Ovary (tissue), 9 donors: ENCODE data around the gene SNHG17. TPM values are rescaled to one million over a fixed set of nuclear protein-coding genes. Genes with fewer than 3 reads are reported as not detected.
"Not testable (repeated sequence)": the region's sequence is repeated elsewhere in the genome, so short reads cannot be mapped to it uniquely, and the experiment has no call there.

ENCODE experiments used
- DNase-seq, 5 donors: peaks; one replicate each; pipeline ENCODE4 v3.0.0-alpha.2; 2019 to 2020
- H3K27ac ChIP-seq, 2 donors: fragments of 200-600 bp; one replicate each; pipeline versions ENCODE4 v1.5.1 to v1.8.0; 2019 to 2022
- H3K27me3 ChIP-seq: fragments of 200-600 bp; one replicate; pipeline ENCODE4 v1.8.0; 2022
- H3K36me3 ChIP-seq: fragments of 200-600 bp; sonication (generic); one replicate; pipeline ENCODE4 v1.5.1; 2019
- H3K4me1 ChIP-seq: one replicate; pipeline ENCODE4 v1.8.1; 2013; ENCODE audit warnings: mild to moderate bottlenecking, moderate library complexity; ENCODE audit not compliant: insufficient read depth
- H3K4me3 ChIP-seq: fragments of 200-600 bp; sonication (generic); one replicate; pipeline ENCODE4 v1.5.1; 2017
- H3K9me3 ChIP-seq, 2 donors: fragments of 200-600 bp in 1 of 2; sonication (generic) in 1 of 2; one replicate each; pipeline versions ENCODE4 v1.5.1 to v1.8.1; 2013 to 2019; ENCODE audit warnings: mild to moderate bottlenecking in 1 of 2, moderate library complexity in 1 of 2
- EP300 ChIP-seq: sonication (generic); formaldehyde crosslinking; IDR thresholded peaks from one replicate; pipeline ENCODE4 v1.6.1; 2017; ENCODE audit warnings: antibody characterized with exemption
- POLR2A ChIP-seq: fragments of 450-650 bp; IDR thresholded peaks from one replicate; pipeline ENCODE4 v1.6.1; 2017; ENCODE audit warnings: antibody characterized with exemption, mild to moderate bottlenecking, moderate library complexity
- WGBS, 3 donors: extraction: QIAGEN DNeasy Blood & Tissue Kit in 1 of 3; methylation state at CpG; one replicate each; pipeline versions ENCODE4 v1.1.5 to v1.1.7; 2013 to 2017; 5-methylcytosine and 5-hydroxymethylcytosine counted together
- intact Hi-C, 4 donors: fragments of 100-400 bp; cut with DNase I; formaldehyde crosslinking; loops; one replicate each; pipeline versions ENCODE4 v1.11.0 to v1.15.1; 2022 to 2023
- polyA plus RNA-seq, 2 donors: library from polyadenylated mRNA; stranded (reverse); fragments of 200-250 nt in 1 of 2; fragments of 350-450 nt in 1 of 2; fragmentation: Illumina TruSeq in 1 of 2; extraction: RNeasy Lipid Tissue Mini Kit (QIAGEN cat#74804) in 1 of 2; gene quantifications; one replicate each; pipeline ENCODE4 v1.2.3, GENCODE V29; 2013 to 2014
- total RNA-seq, 7 donors: library from RNA; depleted of rRNA in 2 of 7; stranded (reverse); fragments of >200 nt in 2 of 7; fragmentation: NEBNext Ultra II Directional in 3 of 7; extraction: Animal tissue kit (Norgen Biotek cat#: 25700) in 3 of 7; gene quantifications; one replicate each; pipeline versions ENCODE4 v1.1.0 to v1.2.4, GENCODE V29; 2016 to 2023
- TF ChIP-seq, protein P1 (sequence below), 3 donors: fragments of 450-650 bp in 2 of 3; fragments of 200-600 bp in 1 of 3; IDR thresholded peaks; one replicate each; pipeline versions ENCODE4 v1.5.1 to v1.8.0; 2016 to 2022; ENCODE audit warnings: antibody characterized with exemption in 3 of 3, mild to moderate bottlenecking in 1 of 3
- donor health status: DM: no; HTN: no; CAD: no; lungs with moderate emphysema.
- donor health status: DM: no; HTN: no; CAD: no.
- donor health status: Bipolar disorder and iron deficiency.
- donor health status: DM: yes; HTN: yes; CAD: no.
- donor health status: DM: no; HTN: no; CAD: no.
- donor health status: DM: yes; HTN: yes; CAD: no.

Gene SNHG17
- total and polyA plus RNA-seq, 9 donors, result 22.8 to 72.2 (median 40.1) TPM

DNA sequence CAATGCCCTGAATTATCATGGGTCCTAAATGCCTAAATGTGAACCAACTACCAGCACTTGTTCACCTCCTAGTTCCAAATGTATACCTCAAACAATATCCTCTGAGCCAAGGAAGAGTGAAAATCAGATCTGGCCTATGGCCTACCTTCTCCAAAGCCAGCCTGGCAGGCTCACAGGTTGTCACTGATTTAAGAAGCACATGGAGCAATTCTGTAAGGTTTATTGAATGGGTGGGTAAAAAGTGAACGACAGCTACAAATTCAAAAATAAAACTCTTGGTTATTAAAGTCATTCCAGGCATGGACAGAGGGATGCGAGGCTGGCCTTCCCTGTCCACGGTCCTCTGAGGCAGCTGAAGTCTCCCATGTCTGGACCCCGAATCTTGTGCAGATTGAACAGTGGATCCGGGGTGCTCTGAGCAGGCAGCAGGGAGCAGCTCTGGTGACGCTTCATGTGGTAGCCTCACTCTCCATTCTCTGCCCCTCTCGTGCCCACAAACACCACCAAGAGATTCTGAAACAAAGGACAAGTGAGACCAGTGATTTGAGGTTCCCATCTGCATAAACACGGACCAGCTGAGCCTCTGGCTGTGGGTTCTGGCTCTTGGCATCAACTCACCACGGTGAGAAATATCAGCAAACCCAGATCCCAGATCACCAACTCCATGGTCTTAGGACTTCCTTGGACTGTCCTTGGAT is 14.6 kb downstream of the SNHG17 start:
- H3K27me3 ChIP-seq, result no peaks in the 10 kb centered on the region
- H3K4me3 ChIP-seq, result no peak overlapping the region
- peaks cover 3% of the 10 kb centered on the region for H3K4me1 ChIP-seq
- 75 to 89% (median 78%) methylated on average over 9 of the region's 9 CpGs for WGBS, 3 donors
- intact Hi-C loops, result no loop called here
- peaks cover 2% of the 10 kb centered on the region for H3K36me3 ChIP-seq
- no peak overlapping the region for H3K27ac ChIP-seq
- TF ChIP-seq EP300 (no peak), POLR2A (no peak)
- TF ChIP-seq, protein P1, sequence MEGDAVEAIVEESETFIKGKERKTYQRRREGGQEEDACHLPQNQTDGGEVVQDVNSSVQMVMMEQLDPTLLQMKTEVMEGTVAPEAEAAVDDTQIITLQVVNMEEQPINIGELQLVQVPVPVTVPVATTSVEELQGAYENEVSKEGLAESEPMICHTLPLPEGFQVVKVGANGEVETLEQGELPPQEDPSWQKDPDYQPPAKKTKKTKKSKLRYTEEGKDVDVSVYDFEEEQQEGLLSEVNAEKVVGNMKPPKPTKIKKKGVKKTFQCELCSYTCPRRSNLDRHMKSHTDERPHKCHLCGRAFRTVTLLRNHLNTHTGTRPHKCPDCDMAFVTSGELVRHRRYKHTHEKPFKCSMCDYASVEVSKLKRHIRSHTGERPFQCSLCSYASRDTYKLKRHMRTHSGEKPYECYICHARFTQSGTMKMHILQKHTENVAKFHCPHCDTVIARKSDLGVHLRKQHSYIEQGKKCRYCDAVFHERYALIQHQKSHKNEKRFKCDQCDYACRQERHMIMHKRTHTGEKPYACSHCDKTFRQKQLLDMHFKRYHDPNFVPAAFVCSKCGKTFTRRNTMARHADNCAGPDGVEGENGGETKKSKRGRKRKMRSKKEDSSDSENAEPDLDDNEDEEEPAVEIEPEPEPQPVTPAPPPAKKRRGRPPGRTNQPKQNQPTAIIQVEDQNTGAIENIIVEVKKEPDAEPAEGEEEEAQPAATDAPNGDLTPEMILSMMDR (IDR thresholded peaks at IDR 0.05), result no peak
- H3K9me3 ChIP-seq, result no peaks in the 10 kb centered on the region
- DNase-seq, result no peak

DNA sequence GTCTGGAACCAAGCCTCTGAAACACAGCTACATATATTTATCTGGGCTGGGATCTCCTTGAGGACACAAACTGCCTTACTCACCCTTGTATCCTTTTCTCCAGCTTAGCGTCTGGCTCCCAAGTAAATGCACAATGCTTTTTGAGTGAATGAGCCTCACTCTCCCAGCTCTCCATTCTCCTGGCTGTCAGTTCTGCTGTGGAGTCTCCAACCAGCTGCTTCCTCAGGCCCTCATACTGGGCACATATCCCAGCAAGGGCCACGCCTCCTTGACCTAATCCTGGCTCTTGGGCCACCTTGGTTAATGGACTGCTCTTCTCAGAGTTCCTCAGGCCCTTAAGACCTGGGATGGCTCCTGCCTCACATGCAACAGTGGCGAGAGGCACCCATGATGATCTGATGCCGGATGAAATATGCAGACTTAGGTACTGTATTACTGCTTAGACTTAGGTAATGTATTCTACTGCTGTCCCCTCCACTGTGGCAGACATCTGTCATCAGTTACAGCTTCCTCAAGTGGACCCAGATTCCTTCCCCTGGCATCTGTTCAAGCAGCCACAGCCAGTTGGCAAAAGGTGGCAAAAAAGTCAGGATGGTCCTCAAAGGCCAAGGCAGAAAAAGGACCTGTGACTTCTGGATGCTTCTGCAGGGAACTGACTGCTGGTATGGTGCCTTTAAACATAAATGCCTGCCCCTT is 16.5 kb downstream of the SNHG17 start:
- Histone ChIP-seq H3K27ac (no peak overlapping the region), H3K9me3 (no peaks in the 10 kb centered on the region), H3K27me3 (no peaks in the 10 kb centered on the region), H3K4me1 (peaks cover 3% of the 10 kb centered on the region), H3K36me3 (peaks cover 2% of the 10 kb centered on the region), H3K4me3 (no peak overlapping the region)
- peak in 3 of 5 donors; percentile 35 to 62 (median 41) for DNase-seq
- no peak for TF ChIP-seq POLR2A
- WGBS, 3 donors, result 50 to 59% (median 59%) methylated on average over 4 of the region's 4 CpGs
- intact Hi-C loops, result no loop called here

DNA sequence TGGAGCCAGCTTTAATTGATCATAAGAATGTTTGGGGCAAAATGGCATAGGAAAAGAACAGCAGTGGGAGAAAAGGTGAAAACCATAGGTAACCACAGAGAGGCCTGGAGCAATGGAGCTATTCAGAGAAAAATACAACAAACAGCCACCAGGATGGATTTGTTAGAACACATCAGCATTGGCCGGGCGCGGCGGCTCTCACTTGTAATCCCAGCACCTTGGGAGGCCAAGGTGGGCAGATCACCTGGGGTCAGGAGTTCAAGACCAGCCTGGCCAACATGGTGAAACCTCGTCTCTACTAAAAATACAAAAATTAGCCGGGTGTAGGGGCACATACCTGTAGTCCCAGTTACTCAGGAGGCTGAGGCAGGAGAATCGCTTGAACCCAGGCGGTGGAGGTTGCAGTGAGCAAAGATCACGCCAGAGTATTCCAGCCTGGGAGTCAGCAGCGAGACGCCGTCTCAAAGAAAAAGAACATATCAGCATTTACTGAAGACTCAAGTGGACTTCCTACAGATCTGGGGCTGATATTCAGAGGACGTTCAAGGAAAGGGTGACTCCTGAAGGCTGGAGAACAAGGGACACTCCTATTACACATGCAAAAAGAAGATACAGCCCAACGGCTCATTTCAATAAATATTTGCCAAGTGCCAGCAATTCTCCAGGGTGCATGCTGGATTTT is 20.2 kb downstream of the SNHG17 start:
- no peak overlapping the region for H3K4me3 ChIP-seq
- DNase-seq, result peak in 1 of 5 donors; percentile 13
- H3K27ac ChIP-seq, result no peak overlapping the region
- H3K4me1 ChIP-seq, result peaks cover 3% of the 10 kb centered on the region
- H3K36me3 ChIP-seq, result no peaks in the 10 kb centered on the region
- intact Hi-C loops, result no loop called here
- WGBS, 3 donors, result 93 to 94% (median 93%) methylated on average over 14 of the region's 14 CpGs
- TF ChIP-seq, protein P1 (IDR thresholded peaks at IDR 0.05), result no peak
- TF ChIP-seq EP300 (no peak), POLR2A (no peak)
- H3K27me3 ChIP-seq, result no peaks in the 10 kb centered on the region
- no peaks in the 10 kb centered on the region for H3K9me3 ChIP-seq

DNA sequence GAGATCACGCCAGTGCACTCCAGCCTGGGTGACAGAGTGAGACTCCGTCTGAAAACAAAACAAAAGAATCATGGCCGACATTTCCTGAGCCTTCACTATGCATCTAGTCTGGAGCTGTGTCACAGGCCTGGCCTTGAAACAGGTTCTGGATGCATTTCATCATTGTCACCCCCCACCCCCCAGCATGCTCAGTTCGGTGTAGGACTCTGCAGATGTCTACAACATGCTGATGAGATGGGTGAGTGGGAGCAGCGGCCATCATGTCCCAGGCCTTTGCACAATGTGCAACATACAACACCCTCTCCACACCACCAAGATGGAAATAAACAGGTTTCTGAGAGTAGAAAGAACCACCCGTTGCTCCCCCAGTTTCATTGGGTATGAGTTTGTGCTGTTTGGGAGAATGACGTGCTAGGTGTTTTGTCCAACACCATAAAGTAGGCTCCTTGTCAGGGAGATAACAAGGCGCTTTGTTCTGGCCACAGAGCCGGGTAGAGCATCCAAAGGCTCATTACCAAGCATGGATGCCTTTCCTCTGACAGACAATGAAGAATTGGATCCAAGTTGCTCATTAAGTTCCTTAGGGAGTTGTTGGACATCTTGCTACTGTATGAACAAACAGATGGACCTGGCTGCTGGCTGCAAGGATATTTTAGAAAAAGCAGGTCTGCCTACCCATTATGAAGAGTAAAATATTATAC is 22.1 kb downstream of the SNHG17 start:
- TF ChIP-seq POLR2A (no peak), EP300 (no peak)
- TF ChIP-seq, protein P1 (IDR thresholded peaks at IDR 0.05), result no peak
- intact Hi-C loops, result no loop called here
- DNase-seq, result no peak
- no peak overlapping the region for H3K27ac ChIP-seq
- H3K27me3 ChIP-seq, result no peaks in the 10 kb centered on the region
- no peaks in the 10 kb centered on the region for H3K36me3 ChIP-seq
- WGBS, 3 donors, result 77 to 81% (median 80%) methylated on average over 9 of the region's 9 CpGs
- peaks cover 1% of the 10 kb centered on the region for H3K4me1 ChIP-seq
- H3K9me3 ChIP-seq, result no peaks in the 10 kb centered on the region
- H3K4me3 ChIP-seq, result no peak overlapping the region

DNA sequence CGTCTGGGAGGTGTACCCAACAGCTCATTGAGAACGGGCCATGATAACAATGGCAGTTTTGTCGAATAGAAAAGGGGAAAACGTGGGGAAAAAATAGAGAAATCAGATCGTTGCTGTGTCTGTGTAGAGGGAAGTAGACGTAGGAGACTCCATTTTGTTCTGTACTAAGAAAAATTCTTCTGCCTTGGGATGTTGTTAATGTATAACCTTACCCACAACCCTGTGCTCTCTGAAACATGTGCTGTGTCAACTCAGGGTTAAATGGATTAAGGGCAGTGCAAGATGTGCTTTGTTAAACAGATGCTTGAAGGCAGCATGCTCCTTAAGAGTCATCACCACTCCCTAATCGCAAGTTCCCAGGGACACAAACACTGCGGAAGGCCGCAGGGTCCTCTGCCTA is 27.3 kb downstream of the SNHG17 start:
- H3K27me3 ChIP-seq, H3K36me3 ChIP-seq, H3K27ac ChIP-seq, H3K9me3 ChIP-seq, H3K4me1 ChIP-seq, H3K4me3 ChIP-seq, DNase-seq: not testable (repeated sequence)
- 88 to 91% (median 88%) methylated on average over 9 of the region's 9 CpGs for WGBS, 3 donors
- intact Hi-C loops, result loop anchor here in 3 of 4 donors (5.0 to 10.0 kb wide), 3 partner anchors 73 to 843 kb away; no protein-coding TSS in a partner anchor
